H1 (cell line): ENCODE measurements around the gene CTSC. TPM values are rescaled to one million over a fixed set of nuclear protein-coding genes. Genes with fewer than 3 reads are reported as not detected.

Experiments used
- CTCF ChIA-PET: fragments of 300-600 bp; sonication (Branson Sonifier 250); formaldehyde crosslinking; loops from one replicate; lab custom pipeline; 2021; ENCODE audit not compliant: partially characterized antibody; lab: Charles Lee
- POLR2A ChIA-PET: fragments of 300-600 bp; sonication (Branson Sonifier 250); formaldehyde crosslinking; loops from one replicate; lab custom pipeline; 2021; ENCODE audit warnings: inconsistent platforms; ENCODE audit not compliant: partially characterized antibody; lab: Charles Lee
- DNase-seq, 2 experiments: peaks; one replicate each; pipeline versions ENCODE4 v3.0.0 to v3.0.0-alpha.2; 2010 to 2022; ENCODE audit warnings: low spot score in 2 of 2, low read depth in 1 of 2, mixed read lengths in 1 of 2
- FAIRE-seq: peaks from 2 replicates; lab custom pipeline; 2011; peaks lifted over from hg19 to GRCh38; lab: Jason Lieb, UNC
- H2AFZ ChIP-seq: 2 replicates; pipeline ENCODE4 v1.8.1; 2012; ENCODE audit warnings: low read length, inconsistent platforms
- H2AK5ac ChIP-seq: 2 replicates; pipeline ENCODE4 v1.6.1; 2013; ENCODE audit warnings: low read depth, low read length
- H2BK120ac ChIP-seq: replicated peaks from 2 replicates; pipeline ENCODE3; 2013; ENCODE audit warnings: low read depth, low read length, inconsistent platforms
- H2BK12ac ChIP-seq: 2 replicates; pipeline ENCODE4 v1.6.1; 2013; ENCODE audit warnings: low read depth, low read length
- H2BK15ac ChIP-seq: 2 replicates; pipeline ENCODE4 v1.6.1; 2013; ENCODE audit warnings: low read length
- H2BK20ac ChIP-seq: 2 replicates; pipeline ENCODE4 v1.6.1; 2013; ENCODE audit warnings: low read length
- H2BK5ac ChIP-seq: 2 replicates; pipeline ENCODE4 v1.6.1; 2013; ENCODE audit warnings: low read depth, low read length
- H3K14ac ChIP-seq: 2 replicates; pipeline ENCODE4 v1.6.1; 2013; ENCODE audit warnings: inconsistent platforms; ENCODE audit not compliant: insufficient read length
- H3K18ac ChIP-seq: 2 replicates; pipeline ENCODE4 v1.6.1; 2013; ENCODE audit warnings: low read length; ENCODE audit errors: extremely low read depth
- H3K23ac ChIP-seq: 2 replicates; pipeline ENCODE4 v1.6.1; 2013; ENCODE audit warnings: inconsistent platforms; ENCODE audit not compliant: insufficient read length
- H3K23me2 ChIP-seq: 2 replicates; pipeline ENCODE4 v1.6.1; 2013; ENCODE audit warnings: low read depth, low read length
- H3K27ac ChIP-seq: 2 replicates; pipeline ENCODE4 v1.6.1; 2011; ENCODE audit warnings: low read depth, low read length, inconsistent platforms
- H3K27me3 ChIP-seq, 4 experiments: replicated peaks in 1 of 4; 1 replicate in 1 of 4; 2 replicates in 3 of 4; pipeline versions ENCODE4 v1.6.1 to v1.8.1; 2011 to 2013; ENCODE audit warnings: low read length in 3 of 4, mild to moderate bottlenecking in 3 of 4, inconsistent platforms in 2 of 4, mixed read lengths in 2 of 4, moderate library complexity in 1 of 4; ENCODE audit not compliant: control insufficient read depth in 3 of 4, insufficient read depth in 3 of 4; ENCODE audit errors: extremely low read depth in 1 of 4
- H3K36me3 ChIP-seq, 4 experiments: 2 replicates each; pipeline versions ENCODE4 v1.6.1 to v1.8.1; 2011 to 2013; ENCODE audit warnings: mild to moderate bottlenecking in 4 of 4, low read length in 3 of 4, moderate library complexity in 2 of 4, control low read depth in 1 of 4, inconsistent platforms in 1 of 4; ENCODE audit not compliant: insufficient read depth in 4 of 4, control insufficient read depth in 2 of 4
- H3K4ac ChIP-seq: replicated peaks from 2 replicates; pipeline ENCODE3; 2013; ENCODE audit warnings: low read length, low read depth, mixed read lengths, inconsistent platforms; ENCODE audit not compliant: insufficient read length
- H3K4me1 ChIP-seq, 4 experiments: replicated peaks in 1 of 4; 1 replicate in 1 of 4; 2 replicates in 3 of 4; pipeline versions ENCODE4 v1.6.1 to v1.8.1; 2011 to 2013; ENCODE audit warnings: low read length in 3 of 4, inconsistent platforms in 2 of 4, mixed read lengths in 1 of 4; ENCODE audit not compliant: insufficient read depth in 4 of 4, control insufficient read depth in 3 of 4
- H3K4me2 ChIP-seq, 2 experiments: 2 replicates each; pipeline versions ENCODE4 v1.6.1 to v1.8.1; 2011 to 2013; ENCODE audit warnings: low read depth in 2 of 2, low read length in 2 of 2, control low read depth in 1 of 2, inconsistent platforms in 1 of 2, mild to moderate bottlenecking in 1 of 2; ENCODE audit not compliant: insufficient read depth in 1 of 2
- H3K4me3 ChIP-seq, 4 experiments: fragments of 200-600, 300-600 bp in 1 of 4; sonication (generic), shearing (Covaris generic), sonication (Bioruptor Twin) in 1 of 4; 2 replicates each; pipeline versions ENCODE4 v1.5.1 to v1.8.1; 2011 to 2016; ENCODE audit warnings: low read length in 4 of 4, low read depth in 3 of 4, control low read depth in 2 of 4, inconsistent platforms in 2 of 4, mild to moderate bottlenecking in 2 of 4, mixed read lengths in 1 of 4, moderate library complexity in 1 of 4; ENCODE audit not compliant: insufficient read depth in 2 of 4; ENCODE audit errors: extremely low read depth in 1 of 4
- H3K56ac ChIP-seq: replicated peaks from 2 replicates; pipeline ENCODE3; 2013; ENCODE audit warnings: low read depth, mild to moderate bottlenecking, mixed read lengths, low read length, inconsistent platforms; ENCODE audit not compliant: insufficient read length
- H3K79me1 ChIP-seq: 2 replicates; pipeline ENCODE4 v1.6.1; 2013; ENCODE audit warnings: low read depth, low read length, control low read depth
- H3K79me2 ChIP-seq, 2 experiments: 2 replicates each; pipeline versions ENCODE4 v1.6.1 to v1.8.1; 2012 to 2013; ENCODE audit warnings: low read length in 2 of 2, mild to moderate bottlenecking in 2 of 2, inconsistent platforms in 1 of 2; ENCODE audit not compliant: insufficient read depth in 2 of 2, control insufficient read depth in 1 of 2
- H3K9ac ChIP-seq, 4 experiments: replicated peaks in 1 of 4; 1 replicate in 1 of 4; 2 replicates in 3 of 4; pipeline versions ENCODE4 v1.6.1 to v1.8.1; 2011 to 2013; ENCODE audit warnings: low read depth in 3 of 4, low read length in 3 of 4, control low read depth in 2 of 4, mild to moderate bottlenecking in 2 of 4, moderate library complexity in 2 of 4, inconsistent platforms in 1 of 4; ENCODE audit errors: extremely low read depth in 1 of 4
- H3K9me3 ChIP-seq, 2 experiments: 2 replicates each; pipeline versions ENCODE4 v1.6.1 to v1.8.1; 2012 to 2013; ENCODE audit warnings: mild to moderate bottlenecking in 2 of 2, moderate library complexity in 2 of 2, control low read depth in 1 of 2, inconsistent platforms in 1 of 2, low read depth in 1 of 2, low read length in 1 of 2, mixed read lengths in 1 of 2; ENCODE audit not compliant: insufficient read depth in 2 of 2
- H4K20me1 ChIP-seq, 2 experiments: replicated peaks in 1 of 2; 2 replicates each; pipeline versions ENCODE3 to v1.8.1; 2011 to 2013; ENCODE audit warnings: inconsistent platforms in 2 of 2, low read length in 2 of 2, mild to moderate bottlenecking in 1 of 2; ENCODE audit not compliant: insufficient read depth in 2 of 2, control insufficient read depth in 1 of 2
- H4K5ac ChIP-seq: 2 replicates; pipeline ENCODE4 v1.6.1; 2013; ENCODE audit warnings: low read length, low read depth, mixed read lengths, inconsistent platforms; ENCODE audit not compliant: insufficient read length
- H4K8ac ChIP-seq: 2 replicates; pipeline ENCODE4 v1.8.0; 2013; ENCODE audit warnings: mild to moderate bottlenecking, moderate library complexity, low read length, inconsistent platforms; ENCODE audit not compliant: insufficient read depth; ENCODE audit errors: extremely low read depth
- H4K91ac ChIP-seq: replicated peaks from 2 replicates; pipeline ENCODE3; 2013; ENCODE audit warnings: low read length, mixed read lengths, inconsistent platforms; ENCODE audit not compliant: insufficient read length
- ATF2 ChIP-seq: IDR thresholded peaks from 2 replicates; pipeline ENCODE4 v1.6.1; 2012; ENCODE audit warnings: low read length, inconsistent platforms
- CTBP2 ChIP-seq: IDR thresholded peaks from 2 replicates; pipeline ENCODE4 v1.7.0; 2011; ENCODE audit warnings: borderline replicate concordance, mild to moderate bottlenecking, moderate library complexity, mixed read lengths, low read length; ENCODE audit not compliant: insufficient read depth, insufficient read length
- FOSL1 ChIP-seq: IDR thresholded peaks from 2 replicates; pipeline ENCODE4 v1.6.1; 2011; ENCODE audit warnings: mild to moderate bottlenecking, low read depth, low read length, moderate library complexity; ENCODE audit not compliant: insufficient read depth
- KDM1A ChIP-seq: fragments of 200-600, 300-600 bp; sonication (generic); IDR thresholded peaks from 2 replicates; pipeline ENCODE4 v1.7.1; 2016; ENCODE audit warnings: mild to moderate bottlenecking, low read length, borderline replicate concordance
- KDM4A ChIP-seq: IDR thresholded peaks from one replicate; pipeline ENCODE4 v1.7.1; 2012; ENCODE audit warnings: low read depth, mild to moderate bottlenecking, moderate library complexity, low read length, inconsistent platforms; ENCODE audit not compliant: severe bottlenecking
- POLR2AphosphoS5 ChIP-seq: IDR thresholded peaks from 2 replicates; pipeline ENCODE4 v1.6.1; 2011; ENCODE audit warnings: low read depth, low read length
- RFX5 ChIP-seq: IDR thresholded peaks from 2 replicates; pipeline ENCODE4 v1.6.1; 2011; ENCODE audit warnings: low read depth, low read length, improper control_type of control experiment, borderline replicate concordance
- SIN3A ChIP-seq, 2 experiments: IDR thresholded peaks in 1 of 2; conservative IDR thresholded peaks in 1 of 2; 2 replicates each; pipeline ENCODE4 v1.6.1; 2011 to 2012; ENCODE audit warnings: low read length in 2 of 2, improper control_type of control experiment in 1 of 2, low read depth in 1 of 2, mild to moderate bottlenecking in 1 of 2
- SIRT6 ChIP-seq: IDR thresholded peaks from one replicate; pipeline ENCODE4 v1.7.1; 2012; ENCODE audit warnings: low read length, inconsistent platforms
- SP2 ChIP-seq: IDR thresholded peaks from 2 replicates; pipeline ENCODE4 v1.6.1; 2012; ENCODE audit warnings: mild to moderate bottlenecking, low read length, inconsistent platforms
- TCF12 ChIP-seq: IDR thresholded peaks from 2 replicates; pipeline ENCODE4 v1.6.1; 2011; ENCODE audit warnings: low read depth, mild to moderate bottlenecking, low read length
- WGBS, 2 experiments: shearing (Covaris generic) in 1 of 2; methylation state at CpG; one replicate each; pipeline versions ENCODE4 v1.1.6 to v1.1.7; 2013 to 2015; ENCODE audit warnings: low lambda C conversion rate in 2 of 2, mixed read lengths in 2 of 2, inconsistent platforms in 1 of 2, low coverage in 1 of 2, missing lambda C conversion rate in 1 of 2; ENCODE audit not compliant: insufficient replicate concordance in 2 of 2, insufficient coverage in 1 of 2, insufficient read length in 1 of 2; ENCODE audit errors: extremely low coverage in 1 of 2, missing lambda C conversion rate in 1 of 2; 5-methylcytosine and 5-hydroxymethylcytosine counted together
- polyA plus RNA-seq, 7 experiments: library from polyadenylated mRNA; depleted of rRNA in 3 of 7; stranded (reverse) in 5 of 7; unstranded in 2 of 7; fragments of >200 nt in 5 of 7; fragments of 200-250 nt in 2 of 7; gene quantifications; 1 replicate in 5 of 7; 2 replicates in 1 of 7; 4 replicates in 1 of 7; pipeline versions ENCODE4 v1.2.1 to v1.2.3, GENCODE V29; 2011 to 2013; ENCODE audit warnings: missing spikeins in 2 of 7, mixed read lengths in 2 of 7
- total RNA-seq: library from RNA; stranded (reverse); fragmentation: NEBNext Ultra II Directional; extraction: Animal tissue kit (Norgen Biotek cat#: 25700); gene quantifications from 2 replicates; pipeline ENCODE4 v1.2.1, GENCODE V29; 2021

CTSC gene
- total and polyA plus RNA-seq, 2 of the 8 experiments (the other 6 are each of a cell fraction or from before 2014, with no cell fraction given) = 347 to 369 TPM

- 95% methylated on average over 1 of the region's 1 CpG; no CpG with 5 or more reads in 1 of the 2 experiments for WGBS, 2 experiments
- no peak overlapping the region for H2AFZ ChIP-seq
- H2BK120ac ChIP-seq = no peak overlapping the region
- H3K36me3 ChIP-seq = peaks cover 3 to 73% (median 34%) of the 10 kb centered on the region in 4 experiments; a peak in 7 of 8 replicates
- no peak overlapping the region for H3K9ac ChIP-seq
- H2BK20ac ChIP-seq = no peak overlapping the region
- H3K9me3 ChIP-seq = no peaks in the 10 kb centered on the region
- H4K91ac ChIP-seq = no peak overlapping the region
- no peak overlapping the region for H2BK12ac ChIP-seq
- H3K27ac ChIP-seq = no peak overlapping the region
- no peak overlapping the region for H2AK5ac ChIP-seq
- no peak for FAIRE-seq
- no peak for DNase-seq
- TF ChIP-seq POLR2AphosphoS5 = no peak
- no peak for TF ChIP-seq ATF2
- no peak for TF ChIP-seq TCF12
- TF ChIP-seq SP2 = no peak
- TF ChIP-seq CTBP2 = no peak
- no peak for TF ChIP-seq RFX5
- TF ChIP-seq KDM4A = no peak
- no peak for TF ChIP-seq SIN3A (conservative IDR thresholded peaks at IDR 0.05 in 1 of 2, IDR thresholded peaks at IDR 0.05 in 1 of 2; ENCODE audit: low read depth in 1 of 2, low read length in 2 of 2)
- no peak for TF ChIP-seq SIRT6
- TF ChIP-seq FOSL1 = no peak
- no peak for TF ChIP-seq KDM1A
- H3K18ac ChIP-seq = no peak overlapping the region
- ChIA-PET POLR2A (no interaction called here), CTCF (interaction anchor here (0.7 to 0.9 kb wide), 2 partner anchors 127 to 249 kb away, joined by 3 to 5 read pairs; partner anchors contain the start of gene RAB38)
- no peaks in the 10 kb centered on the region for H4K20me1 ChIP-seq
- H3K23me2 ChIP-seq = no peaks in the 10 kb centered on the region
- H3K79me1 ChIP-seq = peaks cover 7% of the 10 kb centered on the region
- peaks cover 2 to 19% (median 15%) of the 10 kb centered on the region in 4 experiments; a peak in 6 of 7 replicates for H3K4me1 ChIP-seq
- H4K5ac ChIP-seq = no peak overlapping the region
- no peak overlapping the region for H3K4me3 ChIP-seq
- H3K14ac ChIP-seq = no peak overlapping the region
- H3K79me2 ChIP-seq = peaks cover 0 to 77% of the 10 kb centered on the region in 2 experiments; a peak in 3 of 4 replicates
- H2BK15ac ChIP-seq = no peak overlapping the region
- no peak overlapping the region for H3K4ac ChIP-seq
- H3K56ac ChIP-seq = no peak overlapping the region
- H2BK5ac ChIP-seq = no peak overlapping the region
- no peak overlapping the region for H3K4me2 ChIP-seq
- H3K23ac ChIP-seq = no peak overlapping the region
- no peak overlapping the region for H4K8ac ChIP-seq
- H3K27me3 ChIP-seq = no peaks in the 10 kb centered on the region
These were observed 34.5 kb downstream of the CTSC start for GRCh38 chr11:88303037-88303436.
